Parathyroid adenoma (tissue), 2 donors: ENCODE data around the gene MTERF4.

Experiments
- H2AFZ ChIP-seq: fragments of 300-600 bp; sonication (generic); one replicate; pipeline ENCODE4 v1.7.0; 2017; ENCODE audit warnings: antibody characterized with exemption, mild to moderate bottlenecking
- H3K27ac ChIP-seq: fragments of 300-600 bp; sonication (generic); one replicate; pipeline ENCODE4 v1.7.0; 2017
- H3K27me3 ChIP-seq: fragments of 300-600 bp; sonication (generic); one replicate; pipeline ENCODE4 v1.7.0; 2017; ENCODE audit warnings: low read length; ENCODE audit not compliant: control insufficient read depth, insufficient read depth
- H3K36me3 ChIP-seq: fragments of 300-600 bp; sonication (generic); one replicate; pipeline ENCODE4 v1.7.0; 2017; ENCODE audit warnings: low read length; ENCODE audit not compliant: control insufficient read depth, insufficient read depth
- H3K4me1 ChIP-seq: fragments of 300-600 bp; sonication (generic); one replicate; pipeline ENCODE4 v1.7.0; 2017; ENCODE audit warnings: control low read depth
- H3K4me2 ChIP-seq: fragments of 300-600 bp; sonication (generic); one replicate; pipeline ENCODE4 v1.7.0; 2017; ENCODE audit warnings: low read length
- H3K4me3 ChIP-seq: fragments of 300-600 bp; sonication (generic); one replicate; pipeline ENCODE4 v1.7.0; 2017; ENCODE audit warnings: low read depth, low read length
- H3K79me2 ChIP-seq: fragments of 300-600 bp; sonication (generic); one replicate; pipeline ENCODE4 v1.7.0; 2017; ENCODE audit warnings: control low read depth
- H3K9ac ChIP-seq: fragments of 300-600 bp; sonication (generic); one replicate; pipeline ENCODE4 v1.7.0; 2017; ENCODE audit warnings: mild to moderate bottlenecking
- H3K9me3 ChIP-seq: fragments of 300-600 bp; sonication (generic); one replicate; pipeline ENCODE4 v1.7.0; 2017; ENCODE audit warnings: low read length; ENCODE audit not compliant: control insufficient read depth
- TF ChIP-seq, protein P1 (sequence below): fragments of 300-600 bp; sonication (generic); IDR thresholded peaks from one replicate; pipeline ENCODE4 v1.7.0; 2017; ENCODE audit warnings: antibody characterized with exemption, mild to moderate bottlenecking
- donor health status: primary hyperparathyroidism.

Gene MTERF4

DNA sequence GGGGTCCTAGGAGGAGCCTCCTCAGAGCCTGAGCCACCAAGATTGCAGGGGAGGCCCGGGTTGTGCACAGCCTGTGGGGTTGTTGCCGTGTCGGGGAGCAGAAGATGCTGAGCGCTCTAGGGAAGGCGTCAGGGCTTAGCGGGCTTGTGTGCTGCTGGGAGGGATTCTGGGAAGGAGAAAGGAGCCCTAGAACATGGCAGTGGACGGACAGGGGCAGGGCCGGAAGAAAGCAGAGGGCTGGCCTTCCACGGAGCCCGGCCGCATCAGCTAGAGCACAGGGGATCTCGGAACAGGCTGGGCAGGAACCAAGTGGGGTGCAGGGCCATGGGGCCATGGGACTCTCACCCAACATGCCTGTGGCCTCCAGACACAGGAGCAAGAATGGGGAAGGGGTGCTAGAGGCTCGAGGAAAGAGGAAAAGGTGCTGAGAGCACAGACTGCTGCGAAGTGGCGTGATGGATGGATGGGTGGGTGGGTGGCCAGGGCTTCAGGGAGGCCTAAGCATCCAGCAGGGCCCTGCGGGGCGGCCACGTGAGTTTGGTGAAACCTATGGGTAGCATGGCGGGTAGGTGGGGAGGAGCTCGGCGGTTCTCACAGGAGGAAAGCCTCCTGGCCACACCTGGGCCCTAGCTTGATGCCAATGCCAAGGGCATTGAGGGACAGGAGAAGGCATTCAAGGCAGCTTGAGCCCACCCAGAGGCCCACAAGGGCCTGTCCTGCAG lies 35.8 kb downstream of the MTERF4 start:
- H3K9ac ChIP-seq: no peak overlapping the region
- no peak overlapping the region for H2AFZ ChIP-seq
- H3K4me2 ChIP-seq: no peak overlapping the region
- no peak overlapping the region for H3K27ac ChIP-seq
- H3K36me3 ChIP-seq: no peaks in the 10 kb centered on the region
- no peaks in the 10 kb centered on the region for H3K27me3 ChIP-seq
- TF ChIP-seq, protein P1, sequence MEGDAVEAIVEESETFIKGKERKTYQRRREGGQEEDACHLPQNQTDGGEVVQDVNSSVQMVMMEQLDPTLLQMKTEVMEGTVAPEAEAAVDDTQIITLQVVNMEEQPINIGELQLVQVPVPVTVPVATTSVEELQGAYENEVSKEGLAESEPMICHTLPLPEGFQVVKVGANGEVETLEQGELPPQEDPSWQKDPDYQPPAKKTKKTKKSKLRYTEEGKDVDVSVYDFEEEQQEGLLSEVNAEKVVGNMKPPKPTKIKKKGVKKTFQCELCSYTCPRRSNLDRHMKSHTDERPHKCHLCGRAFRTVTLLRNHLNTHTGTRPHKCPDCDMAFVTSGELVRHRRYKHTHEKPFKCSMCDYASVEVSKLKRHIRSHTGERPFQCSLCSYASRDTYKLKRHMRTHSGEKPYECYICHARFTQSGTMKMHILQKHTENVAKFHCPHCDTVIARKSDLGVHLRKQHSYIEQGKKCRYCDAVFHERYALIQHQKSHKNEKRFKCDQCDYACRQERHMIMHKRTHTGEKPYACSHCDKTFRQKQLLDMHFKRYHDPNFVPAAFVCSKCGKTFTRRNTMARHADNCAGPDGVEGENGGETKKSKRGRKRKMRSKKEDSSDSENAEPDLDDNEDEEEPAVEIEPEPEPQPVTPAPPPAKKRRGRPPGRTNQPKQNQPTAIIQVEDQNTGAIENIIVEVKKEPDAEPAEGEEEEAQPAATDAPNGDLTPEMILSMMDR: no peak
- no peaks in the 10 kb centered on the region for H3K9me3 ChIP-seq
- no peak overlapping the region for H3K4me3 ChIP-seq
- H3K79me2 ChIP-seq: no peaks in the 10 kb centered on the region
- peaks cover 14% of the 10 kb centered on the region for H3K4me1 ChIP-seq

- Histone ChIP-seq H3K9ac (no peak overlapping the region), H3K27ac (no peak overlapping the region), H3K4me3 (no peak overlapping the region), H3K27me3 (no peaks in the 10 kb centered on the region), H3K4me1 (peaks cover 18% of the 10 kb centered on the region), H2AFZ (peak overlapping the region; percentile 33), H3K4me2 (no peak overlapping the region), H3K9me3 (no peaks in the 10 kb centered on the region), H3K79me2 (no peaks in the 10 kb centered on the region), H3K36me3 (no peaks in the 10 kb centered on the region)
- TF ChIP-seq, protein P1: no peak
Measured at GRCh38 chr2:241065355-241065803, 36.7 kb downstream of the MTERF4 start.

DNA sequence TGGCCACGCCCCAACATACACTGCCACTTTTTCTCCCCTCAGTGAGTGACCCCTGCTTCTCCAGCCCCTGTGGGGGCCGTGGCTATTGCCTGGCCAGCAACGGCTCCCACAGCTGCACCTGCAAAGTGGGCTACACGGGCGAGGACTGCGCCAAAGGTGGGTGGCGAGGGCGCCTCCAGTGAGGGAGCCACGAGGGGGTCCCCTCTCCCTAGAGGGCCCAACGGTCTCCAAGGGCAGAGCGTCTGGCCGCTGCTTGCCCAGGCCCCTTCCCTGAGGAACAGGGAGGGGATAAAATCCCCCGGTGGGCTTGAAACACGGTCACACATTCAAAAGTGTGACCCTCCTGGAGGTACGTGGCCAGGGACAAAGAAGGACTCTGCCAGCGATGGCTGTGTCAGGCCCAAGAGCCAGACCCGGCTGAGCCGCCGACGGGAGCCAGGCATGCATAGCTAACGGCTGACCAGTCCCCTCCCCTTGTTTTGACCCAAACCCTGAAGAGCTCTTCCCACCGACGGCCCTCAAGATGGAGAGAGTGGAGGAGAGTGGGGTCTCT lies 37.2 kb downstream of the MTERF4 start:
- peaks cover 18% of the 10 kb centered on the region for H3K4me1 ChIP-seq
- no peaks in the 10 kb centered on the region for H3K27me3 ChIP-seq
- no peak overlapping the region for H3K4me2 ChIP-seq
- no peak overlapping the region for H3K9ac ChIP-seq
- H3K4me3 ChIP-seq: no peak overlapping the region
- H2AFZ ChIP-seq: no peak overlapping the region
- TF ChIP-seq, protein P1: no peak
- no peaks in the 10 kb centered on the region for H3K36me3 ChIP-seq
- no peak overlapping the region for H3K27ac ChIP-seq
- H3K79me2 ChIP-seq: no peaks in the 10 kb centered on the region
- H3K9me3 ChIP-seq: no peaks in the 10 kb centered on the region

DNA sequence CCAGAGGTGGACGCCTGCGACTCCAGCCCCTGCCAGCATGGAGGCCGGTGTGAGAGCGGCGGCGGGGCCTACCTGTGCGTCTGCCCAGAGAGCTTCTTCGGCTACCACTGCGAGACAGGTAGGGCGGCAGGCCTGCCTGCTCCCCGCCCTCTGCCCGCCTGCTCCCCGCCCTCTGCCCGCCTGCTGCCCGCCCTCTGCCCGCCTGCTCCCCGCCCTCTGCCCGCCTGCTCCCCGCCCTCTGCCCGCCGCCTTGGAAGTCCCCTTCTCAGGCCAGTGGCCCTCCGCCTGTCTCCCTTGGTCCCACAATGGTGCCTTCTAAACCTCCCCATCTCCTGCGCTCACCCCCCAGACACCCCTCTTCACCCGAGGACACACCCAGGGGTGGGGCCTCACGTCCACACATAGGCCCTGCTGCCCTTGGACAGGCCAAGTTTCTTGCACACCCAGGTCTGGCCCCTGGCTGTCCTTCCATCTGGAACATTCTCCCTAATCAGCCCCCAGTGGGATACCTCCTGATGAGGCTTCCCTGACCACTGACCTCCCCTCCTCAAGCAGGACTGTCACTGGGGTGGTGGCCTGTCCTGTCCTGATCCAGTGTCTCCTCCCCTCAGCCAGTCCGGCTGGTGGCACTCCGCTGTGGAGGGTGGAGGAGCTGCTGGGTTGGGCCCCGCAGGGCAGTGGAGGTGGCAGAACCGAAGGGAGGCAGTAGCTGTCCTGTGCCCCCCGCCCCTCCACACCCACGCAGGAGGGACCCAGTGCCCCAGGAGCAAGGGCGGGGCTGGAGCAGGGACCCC lies 37.9 kb downstream of the MTERF4 start:
- Histone ChIP-seq H3K4me3 (peak overlapping the region; percentile 56), H3K4me2 (peak overlapping the region; percentile 81), H3K36me3 (no peaks in the 10 kb centered on the region), H3K9me3 (no peaks in the 10 kb centered on the region), H2AFZ (peak overlapping the region; percentile 93), H3K27ac (peak overlapping the region; percentile 68), H3K4me1 (peaks cover 21% of the 10 kb centered on the region), H3K79me2 (no peaks in the 10 kb centered on the region), H3K9ac (peak overlapping the region; percentile 49), H3K27me3 (no peaks in the 10 kb centered on the region)
- TF ChIP-seq, protein P1: no peak
